ENCODE measurements around the gene BAZ1A. TPM values are rescaled to one million over a fixed set of nuclear protein-coding genes. Genes with fewer than 3 reads are reported as not detected.
A peak's percentile ranks its signal among the peaks of the same experiment; 100 is the strongest.

The BAZ1A gene
- total and polyA plus RNA-seq, 10 of the 15 experiments (the other 5 are each of a cell fraction or from before 2014, with no cell fraction given): 34.3 to 96.5 (median 50.7) TPM

DNA sequence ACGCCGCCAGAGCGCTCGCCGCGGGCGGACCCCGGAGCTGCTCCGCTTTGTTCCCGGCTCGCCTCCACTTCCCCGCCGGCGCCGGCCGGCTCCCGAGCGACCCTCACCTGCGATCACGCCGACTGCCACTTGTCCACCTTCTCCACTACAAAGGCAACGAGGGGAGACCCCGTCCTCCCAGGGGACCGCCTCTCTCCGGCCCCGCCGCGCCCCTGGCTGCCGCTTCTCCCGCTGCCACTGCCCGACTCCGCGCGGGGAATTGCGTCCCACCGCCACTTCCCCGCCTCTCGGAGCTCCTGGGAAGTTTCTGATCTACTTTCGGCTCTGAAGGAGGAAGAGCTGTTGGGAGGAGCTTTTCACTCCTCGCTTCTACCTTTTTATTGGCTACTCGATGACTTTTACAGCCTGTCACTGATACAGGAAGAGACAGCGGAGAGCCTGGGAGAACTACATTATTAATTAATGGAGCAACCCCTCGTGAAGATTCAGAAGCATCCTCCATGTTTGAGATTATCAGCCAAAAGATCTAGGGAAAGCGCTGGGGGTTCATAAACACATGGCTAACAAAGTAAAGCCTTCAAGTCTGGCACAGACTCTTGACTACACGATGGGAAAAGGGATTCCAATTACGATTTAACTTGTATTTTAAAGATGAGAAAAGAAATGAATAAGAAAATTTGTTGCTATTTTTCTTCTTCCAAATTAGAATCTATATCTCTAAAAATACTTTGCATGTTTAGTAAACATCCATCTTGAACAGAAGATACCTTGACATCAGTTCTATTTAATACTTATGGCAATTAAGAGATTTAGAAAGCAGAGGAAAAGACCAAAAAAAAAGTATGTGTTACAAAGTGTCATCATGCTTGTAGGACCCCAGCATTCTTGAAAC is at the start of gene BAZ1A (continued):
- TF ChIP-seq, protein P1, sequence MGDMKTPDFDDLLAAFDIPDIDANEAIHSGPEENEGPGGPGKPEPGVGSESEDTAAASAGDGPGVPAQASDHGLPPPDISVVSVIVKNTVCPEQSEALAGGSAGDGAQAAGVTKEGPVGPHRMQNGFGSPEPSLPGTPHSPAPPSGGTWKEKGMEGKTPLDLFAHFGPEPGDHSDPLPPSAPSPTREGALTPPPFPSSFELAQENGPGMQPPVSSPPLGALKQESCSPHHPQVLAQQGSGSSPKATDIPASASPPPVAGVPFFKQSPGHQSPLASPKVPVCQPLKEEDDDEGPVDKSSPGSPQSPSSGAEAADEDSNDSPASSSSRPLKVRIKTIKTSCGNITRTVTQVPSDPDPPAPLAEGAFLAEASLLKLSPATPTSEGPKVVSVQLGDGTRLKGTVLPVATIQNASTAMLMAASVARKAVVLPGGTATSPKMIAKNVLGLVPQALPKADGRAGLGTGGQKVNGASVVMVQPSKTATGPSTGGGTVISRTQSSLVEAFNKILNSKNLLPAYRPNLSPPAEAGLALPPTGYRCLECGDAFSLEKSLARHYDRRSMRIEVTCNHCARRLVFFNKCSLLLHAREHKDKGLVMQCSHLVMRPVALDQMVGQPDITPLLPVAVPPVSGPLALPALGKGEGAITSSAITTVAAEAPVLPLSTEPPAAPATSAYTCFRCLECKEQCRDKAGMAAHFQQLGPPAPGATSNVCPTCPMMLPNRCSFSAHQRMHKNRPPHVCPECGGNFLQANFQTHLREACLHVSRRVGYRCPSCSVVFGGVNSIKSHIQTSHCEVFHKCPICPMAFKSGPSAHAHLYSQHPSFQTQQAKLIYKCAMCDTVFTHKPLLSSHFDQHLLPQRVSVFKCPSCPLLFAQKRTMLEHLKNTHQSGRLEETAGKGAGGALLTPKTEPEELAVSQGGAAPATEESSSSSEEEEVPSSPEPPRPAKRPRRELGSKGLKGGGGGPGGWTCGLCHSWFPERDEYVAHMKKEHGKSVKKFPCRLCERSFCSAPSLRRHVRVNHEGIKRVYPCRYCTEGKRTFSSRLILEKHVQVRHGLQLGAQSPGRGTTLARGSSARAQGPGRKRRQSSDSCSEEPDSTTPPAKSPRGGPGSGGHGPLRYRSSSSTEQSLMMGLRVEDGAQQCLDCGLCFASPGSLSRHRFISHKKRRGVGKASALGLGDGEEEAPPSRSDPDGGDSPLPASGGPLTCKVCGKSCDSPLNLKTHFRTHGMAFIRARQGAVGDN (IDR thresholded peaks at IDR 0.05): no peak
- TF ChIP-seq MEF2A (IDR thresholded peaks at IDR 0.05; ENCODE audit: insufficient read depth, low read depth, low read length): no peak
- no peak for TF ChIP-seq MXI1 (IDR thresholded peaks at IDR 0.05; ENCODE audit: low read depth, low read length)
- no peak for TF ChIP-seq ZNF622 (IDR thresholded peaks at IDR 0.05)
- no peak for TF ChIP-seq YBX1 (IDR thresholded peaks at IDR 0.05)
- peak; percentile 20; the same call in 1 of the 2 replicates for TF ChIP-seq NFIC (IDR thresholded peaks at IDR 0.05; ENCODE audit: low read depth, low read length)
- TF ChIP-seq SREBF2 (IDR thresholded peaks at IDR 0.05; ENCODE audit: low read length): no peak
- TF ChIP-seq, protein P2, sequence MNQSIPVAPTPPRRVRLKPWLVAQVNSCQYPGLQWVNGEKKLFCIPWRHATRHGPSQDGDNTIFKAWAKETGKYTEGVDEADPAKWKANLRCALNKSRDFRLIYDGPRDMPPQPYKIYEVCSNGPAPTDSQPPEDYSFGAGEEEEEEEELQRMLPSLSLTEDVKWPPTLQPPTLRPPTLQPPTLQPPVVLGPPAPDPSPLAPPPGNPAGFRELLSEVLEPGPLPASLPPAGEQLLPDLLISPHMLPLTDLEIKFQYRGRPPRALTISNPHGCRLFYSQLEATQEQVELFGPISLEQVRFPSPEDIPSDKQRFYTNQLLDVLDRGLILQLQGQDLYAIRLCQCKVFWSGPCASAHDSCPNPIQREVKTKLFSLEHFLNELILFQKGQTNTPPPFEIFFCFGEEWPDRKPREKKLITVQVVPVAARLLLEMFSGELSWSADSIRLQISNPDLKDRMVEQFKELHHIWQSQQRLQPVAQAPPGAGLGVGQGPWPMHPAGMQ (IDR thresholded peaks at IDR 0.05; ENCODE audit: borderline replicate concordance): no peak
- TF ChIP-seq, protein P3, sequence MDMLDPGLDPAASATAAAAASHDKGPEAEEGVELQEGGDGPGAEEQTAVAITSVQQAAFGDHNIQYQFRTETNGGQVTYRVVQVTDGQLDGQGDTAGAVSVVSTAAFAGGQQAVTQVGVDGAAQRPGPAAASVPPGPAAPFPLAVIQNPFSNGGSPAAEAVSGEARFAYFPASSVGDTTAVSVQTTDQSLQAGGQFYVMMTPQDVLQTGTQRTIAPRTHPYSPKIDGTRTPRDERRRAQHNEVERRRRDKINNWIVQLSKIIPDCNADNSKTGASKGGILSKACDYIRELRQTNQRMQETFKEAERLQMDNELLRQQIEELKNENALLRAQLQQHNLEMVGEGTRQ (IDR thresholded peaks at IDR 0.05; ENCODE audit: borderline replicate concordance, low read depth, low read length): no peak
- no peak for TF ChIP-seq BRCA1 (IDR thresholded peaks at IDR 0.05; ENCODE audit: low read depth, low read length)
- no peak; the same call in 2 of the 3 replicates for TF ChIP-seq POU2F2 (IDR thresholded peaks at IDR 0.05; ENCODE audit: borderline replicate concordance, low read depth, low read length)
- TF ChIP-seq, protein P4, sequence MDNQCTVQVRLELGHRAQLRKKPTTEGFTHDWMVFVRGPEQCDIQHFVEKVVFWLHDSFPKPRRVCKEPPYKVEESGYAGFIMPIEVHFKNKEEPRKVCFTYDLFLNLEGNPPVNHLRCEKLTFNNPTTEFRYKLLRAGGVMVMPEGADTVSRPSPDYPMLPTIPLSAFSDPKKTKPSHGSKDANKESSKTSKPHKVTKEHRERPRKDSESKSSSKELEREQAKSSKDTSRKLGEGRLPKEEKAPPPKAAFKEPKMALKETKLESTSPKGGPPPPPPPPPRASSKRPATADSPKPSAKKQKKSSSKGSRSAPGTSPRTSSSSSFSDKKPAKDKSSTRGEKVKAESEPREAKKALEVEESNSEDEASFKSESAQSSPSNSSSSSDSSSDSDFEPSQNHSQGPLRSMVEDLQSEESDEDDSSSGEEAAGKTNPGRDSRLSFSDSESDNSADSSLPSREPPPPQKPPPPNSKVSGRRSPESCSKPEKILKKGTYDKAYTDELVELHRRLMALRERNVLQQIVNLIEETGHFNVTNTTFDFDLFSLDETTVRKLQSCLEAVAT (IDR thresholded peaks at IDR 0.05): 0 out of 2 replicates have a peak, but pooled peaks have one; percentile 28
- no peak for TF ChIP-seq TCF12 (IDR thresholded peaks at IDR 0.05; ENCODE audit: low read depth, low read length)
- no peak for TF ChIP-seq NR2F1 (conservative IDR thresholded peaks at IDR 0.05)
- TF ChIP-seq TCF3 (IDR thresholded peaks at IDR 0.05; ENCODE audit: borderline replicate concordance, insufficient read depth, low read depth, low read length): no peak
- no peak for TF ChIP-seq FOXK2 (IDR thresholded peaks at IDR 0.05)
- TF ChIP-seq NRF1 (conservative IDR thresholded peaks at IDR 0.05; ENCODE audit: low read depth, low read length): no peak
- TF ChIP-seq SUZ12 (IDR thresholded peaks at IDR 0.05; ENCODE audit: unreplicated experiment): no peak
- TF ChIP-seq POLR2AphosphoS5 (IDR thresholded peaks at IDR 0.05; ENCODE audit: low read length): peak; percentile 75
- no peak for TF ChIP-seq ZNF384 (IDR thresholded peaks at IDR 0.05; ENCODE audit: borderline replicate concordance, low read depth, low read length)

All from GM12878 (cell line).